Activated T-helper 2 cell treated with anti-CD3 and anti-CD28 coated beads, Interferon-gamma antibody, Interleukin-2, Interleukin-4, amounts not matched to agents 10 μg/mL and 5 μg/mL and 100 μg/mL, durations not matched to agents 14 hours and 24 hours and 36 hours (primary cell): ENCODE measurements around the gene MLLT3. TPM values are rescaled to one million over a fixed set of nuclear protein-coding genes. Genes with fewer than 3 reads are reported as not detected.

Experiments
- DNase-seq: peaks from one replicate; pipeline ENCODE4 v3.0.0; 2021; ENCODE audit warnings: low spot score
- H3K27ac Mint-ChIP-seq: one replicate; pipeline ENCODE4 v1.8.0; 2021; ENCODE audit warnings: mixed read lengths
- H3K27me3 Mint-ChIP-seq: one replicate; pipeline ENCODE4 v1.8.0; 2021; ENCODE audit warnings: low read depth, mixed read lengths
- H3K36me3 Mint-ChIP-seq: one replicate; pipeline ENCODE4 v1.8.0; 2021; ENCODE audit warnings: low read depth, mixed read lengths
- H3K4me1 Mint-ChIP-seq: one replicate; pipeline ENCODE4 v1.8.0; 2021; ENCODE audit warnings: low read depth, mixed read lengths
- H3K4me3 Mint-ChIP-seq: one replicate; pipeline ENCODE4 v1.8.0; 2021; ENCODE audit warnings: low read depth, mild to moderate bottlenecking, moderate library complexity, mixed read lengths
- H3K9me3 Mint-ChIP-seq: one replicate; pipeline ENCODE4 v1.8.0; 2021; ENCODE audit warnings: mixed read lengths
- intact Hi-C: fragments of 100-400 bp; cut with micrococcal nuclease; formaldehyde crosslinking; loops from one replicate; pipeline ENCODE4 v1.15.1; 2023
- total RNA-seq: library from RNA; stranded (reverse); gene quantifications from 2 replicates; pipeline ENCODE4 v1.2.3, GENCODE V29; 2022

MLLT3 gene
- total RNA-seq, 1 donor from 2014 or later = 22.4 TPM

DNA sequence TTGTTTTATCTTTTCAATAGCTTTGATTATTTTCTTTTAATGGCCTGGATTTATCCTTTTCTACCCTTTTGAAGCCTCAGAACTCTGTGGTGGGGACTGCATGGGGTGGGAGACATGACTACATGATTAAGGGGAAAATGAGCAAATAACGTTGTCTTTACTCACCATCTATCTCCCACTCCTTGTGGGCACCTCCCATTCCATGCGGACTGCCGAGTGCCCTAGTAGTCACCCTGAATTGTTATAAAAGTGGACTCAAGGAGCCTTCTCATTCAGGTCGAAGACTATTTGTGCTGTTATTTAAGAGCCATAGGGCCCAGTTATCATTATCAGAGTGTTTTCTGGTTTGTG lies 281.8 kb downstream of the MLLT3 start:
- no peaks in the 10 kb centered on the region for H3K27me3 Mint-ChIP-seq
- intact Hi-C loops = no loop called here
- no peak for DNase-seq
- H3K4me1 Mint-ChIP-seq = peaks cover 11% of the 10 kb centered on the region
- no peak overlapping the region for H3K4me3 Mint-ChIP-seq
- peaks cover 1% of the 10 kb centered on the region for H3K36me3 Mint-ChIP-seq
- no peaks in the 10 kb centered on the region for H3K9me3 Mint-ChIP-seq
- no peak overlapping the region for H3K27ac Mint-ChIP-seq

- Mint-ChIP-seq H3K27ac (no peak overlapping the region), H3K9me3 (no peaks in the 10 kb centered on the region), H3K4me3 (no peak overlapping the region), H3K36me3 (no peaks in the 10 kb centered on the region), H3K4me1 (peaks cover 32% of the 10 kb centered on the region), H3K27me3 (peaks cover 3% of the 10 kb centered on the region)
- DNase-seq = no peak
- intact Hi-C loops = loop anchor here (1.0 kb wide), 1 partner anchor 343 kb away; no protein-coding TSS in a partner anchor
Measured at GRCh38 chr9:20335668-20336332, 286.5 kb downstream of the MLLT3 start.

- H3K9me3 Mint-ChIP-seq = no peaks in the 10 kb centered on the region
- intact Hi-C loops = loop anchor here (5.0 kb wide), 1 partner anchor 407 kb away; no protein-coding TSS in a partner anchor
Measured at GRCh38 chr9:20333991-20334390, 288.3 kb downstream of the MLLT3 start.

DNA sequence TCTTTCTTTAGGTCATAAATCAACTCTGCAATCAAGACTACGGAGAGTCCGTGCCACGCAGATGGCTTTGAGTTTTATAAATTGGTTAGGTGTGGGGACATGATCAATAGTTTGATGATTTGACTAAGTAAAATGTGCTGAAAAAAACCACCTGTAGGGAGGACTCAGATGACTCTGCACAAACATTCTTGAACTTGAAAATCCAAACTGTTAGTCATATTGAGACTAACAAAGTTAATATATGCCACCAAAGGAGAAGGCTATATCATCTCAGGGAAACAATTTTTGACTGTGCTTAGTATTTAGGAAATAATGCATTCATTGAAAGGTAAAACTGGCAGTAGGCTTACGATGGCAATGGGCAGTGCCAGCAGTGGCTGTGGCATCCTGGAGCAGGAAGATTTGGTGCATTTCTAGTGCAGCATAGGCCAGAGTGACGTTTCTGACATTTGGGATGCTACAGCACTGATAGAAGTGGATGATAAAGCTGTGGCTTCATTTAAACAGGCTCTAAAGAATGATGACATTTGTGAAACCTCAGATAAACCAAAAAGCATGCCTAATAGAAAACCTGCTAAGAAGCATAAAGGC lies 291.1 kb downstream of the MLLT3 start:
- Mint-ChIP-seq H3K27ac (peak overlapping the region; percentile 21), H3K36me3 (no peaks in the 10 kb centered on the region), H3K9me3 (no peaks in the 10 kb centered on the region), H3K4me3 (no peak overlapping the region), H3K27me3 (peaks cover 6% of the 10 kb centered on the region), H3K4me1 (peaks cover 31% of the 10 kb centered on the region)
- no peak for DNase-seq
- intact Hi-C loops = loop anchor here (1.0 to 5.0 kb wide), 4 partner anchors 10 to 404 kb away; no protein-coding TSS in a partner anchor

More at GRCh38 chr9:20333991-20334390, 288.3 kb downstream of the MLLT3 start:
- peaks cover 35% of the 10 kb centered on the region for H3K4me1 Mint-ChIP-seq
- no peaks in the 10 kb centered on the region for H3K36me3 Mint-ChIP-seq
- peaks cover 6% of the 10 kb centered on the region for H3K27me3 Mint-ChIP-seq
- no peak overlapping the region for H3K27ac Mint-ChIP-seq
- DNase-seq = no peak
- no peak overlapping the region for H3K4me3 Mint-ChIP-seq

DNA sequence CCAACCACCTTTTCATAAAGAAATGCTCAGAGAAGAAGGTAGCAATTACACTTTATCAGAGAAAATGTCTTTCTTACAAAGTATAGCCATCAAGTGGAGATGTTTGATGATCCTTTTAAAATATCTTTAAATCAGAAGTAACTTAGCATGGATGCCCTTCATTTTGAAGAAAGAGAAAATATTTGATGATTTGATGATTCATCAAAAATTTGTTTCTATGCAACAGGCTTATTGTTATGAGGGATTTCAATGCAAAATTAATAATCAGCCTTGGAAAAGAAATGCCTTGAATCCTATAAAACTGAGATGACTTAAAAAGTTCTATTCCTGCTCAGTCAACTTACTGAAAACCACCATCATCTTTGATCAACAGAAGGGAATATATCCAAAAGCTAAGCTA lies 291.6 kb downstream of the MLLT3 start:
- intact Hi-C loops = loop anchor here (1.0 to 5.0 kb wide), 4 partner anchors 9 to 403 kb away; no protein-coding TSS in a partner anchor
- Mint-ChIP-seq H3K27ac (no peak overlapping the region), H3K36me3 (no peaks in the 10 kb centered on the region), H3K27me3 (peaks cover 6% of the 10 kb centered on the region), H3K4me1 (peaks cover 26% of the 10 kb centered on the region), H3K4me3 (no peak overlapping the region), H3K9me3 (no peaks in the 10 kb centered on the region)
- no peak for DNase-seq

DNA sequence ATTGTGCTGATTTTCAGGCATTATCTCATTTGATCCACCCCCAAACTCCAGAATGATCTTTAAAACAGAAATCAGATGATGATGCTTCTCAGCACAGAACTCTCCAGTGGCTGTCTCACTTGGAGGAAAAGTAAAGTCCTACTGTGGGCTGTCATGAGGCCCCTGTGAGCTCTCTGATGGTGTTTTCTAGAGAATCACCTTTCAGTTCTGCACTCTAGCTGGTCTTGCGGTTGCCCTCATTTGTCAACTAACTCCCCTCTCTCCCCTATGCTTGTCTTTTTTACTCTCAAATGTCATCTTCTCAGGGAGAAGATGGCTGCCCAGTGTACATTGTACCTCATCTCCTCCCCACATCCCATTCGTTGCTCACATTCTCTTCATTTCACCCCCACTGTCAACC lies 295.8 kb downstream of the MLLT3 start:
- Mint-ChIP-seq H3K27me3 (peaks cover 3% of the 10 kb centered on the region), H3K27ac (no peak overlapping the region)
- intact Hi-C loops = no loop called here

GRCh38 chr9:20325008-20325407 lies 297.3 kb downstream of the MLLT3 start:
- intact Hi-C loops = no loop called here
- DNase-seq = no peak
- Mint-ChIP-seq H3K27me3 (peaks cover 3% of the 10 kb centered on the region), H3K4me3 (no peak overlapping the region), H3K27ac (no peak overlapping the region), H3K9me3 (no peaks in the 10 kb centered on the region), H3K4me1 (peaks cover 20% of the 10 kb centered on the region), H3K36me3 (no peaks in the 10 kb centered on the region)

More for the DNA sequence above, 295.8 kb downstream of the MLLT3 start:
- H3K36me3 Mint-ChIP-seq = no peaks in the 10 kb centered on the region
- no peaks in the 10 kb centered on the region for H3K9me3 Mint-ChIP-seq
- H3K4me1 Mint-ChIP-seq = peaks cover 19% of the 10 kb centered on the region
- DNase-seq = no peak
- H3K4me3 Mint-ChIP-seq = no peak overlapping the region

- H3K27me3 Mint-ChIP-seq = no peaks in the 10 kb centered on the region
- no peak for DNase-seq
- H3K36me3 Mint-ChIP-seq = no peaks in the 10 kb centered on the region
- H3K4me1 Mint-ChIP-seq = peaks cover 27% of the 10 kb centered on the region
- H3K4me3 Mint-ChIP-seq = no peak overlapping the region
- no peaks in the 10 kb centered on the region for H3K9me3 Mint-ChIP-seq
- H3K27ac Mint-ChIP-seq = no peak overlapping the region
- intact Hi-C loops = loop anchor here (5.0 kb wide), 2 partner anchors 35 to 80 kb away; no protein-coding TSS in a partner anchor
Measured at GRCh38 chr9:20322212-20322611, 300.1 kb downstream of the MLLT3 start.

- intact Hi-C loops = loop anchor here (1.0 to 5.0 kb wide), 3 partner anchors 10 to 79 kb away; no protein-coding TSS in a partner anchor
- H3K4me1 Mint-ChIP-seq = peaks cover 27% of the 10 kb centered on the region
- H3K36me3 Mint-ChIP-seq = no peaks in the 10 kb centered on the region
- no peak overlapping the region for H3K4me3 Mint-ChIP-seq
- no peaks in the 10 kb centered on the region for H3K27me3 Mint-ChIP-seq
- no peaks in the 10 kb centered on the region for H3K9me3 Mint-ChIP-seq
- DNase-seq = peak; percentile 49
- peak overlapping the region; percentile 35 for H3K27ac Mint-ChIP-seq
Measured at GRCh38 chr9:20321423-20322082, 300.7 kb downstream of the MLLT3 start.

DNA sequence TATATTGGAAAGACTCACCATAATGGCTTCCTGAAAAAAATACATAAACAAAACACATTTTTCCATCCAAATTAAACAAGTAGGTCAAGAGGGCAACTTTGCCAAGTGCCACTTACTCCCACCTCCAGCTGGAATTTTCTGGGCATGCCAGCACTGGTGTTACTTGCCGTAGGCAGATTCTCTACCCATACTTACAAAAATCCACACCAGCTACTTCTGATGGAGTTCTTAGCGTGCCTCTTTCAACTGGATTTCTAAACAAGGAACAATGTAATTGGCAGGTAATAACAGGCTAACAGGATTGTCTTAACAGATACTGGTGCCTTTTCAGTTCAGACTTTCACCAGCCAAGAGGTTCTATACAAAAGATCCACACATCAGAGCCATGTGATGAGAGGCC lies 301.4 kb downstream of the MLLT3 start:
- no peaks in the 10 kb centered on the region for H3K27me3 Mint-ChIP-seq
- no peak overlapping the region for H3K27ac Mint-ChIP-seq
- H3K9me3 Mint-ChIP-seq = no peaks in the 10 kb centered on the region
- DNase-seq = no peak
- intact Hi-C loops = loop anchor here (1.0 to 5.0 kb wide), 3 partner anchors 10 to 79 kb away; no protein-coding TSS in a partner anchor
- no peak overlapping the region for H3K4me3 Mint-ChIP-seq
- no peaks in the 10 kb centered on the region for H3K36me3 Mint-ChIP-seq
- H3K4me1 Mint-ChIP-seq = peaks cover 30% of the 10 kb centered on the region

DNA sequence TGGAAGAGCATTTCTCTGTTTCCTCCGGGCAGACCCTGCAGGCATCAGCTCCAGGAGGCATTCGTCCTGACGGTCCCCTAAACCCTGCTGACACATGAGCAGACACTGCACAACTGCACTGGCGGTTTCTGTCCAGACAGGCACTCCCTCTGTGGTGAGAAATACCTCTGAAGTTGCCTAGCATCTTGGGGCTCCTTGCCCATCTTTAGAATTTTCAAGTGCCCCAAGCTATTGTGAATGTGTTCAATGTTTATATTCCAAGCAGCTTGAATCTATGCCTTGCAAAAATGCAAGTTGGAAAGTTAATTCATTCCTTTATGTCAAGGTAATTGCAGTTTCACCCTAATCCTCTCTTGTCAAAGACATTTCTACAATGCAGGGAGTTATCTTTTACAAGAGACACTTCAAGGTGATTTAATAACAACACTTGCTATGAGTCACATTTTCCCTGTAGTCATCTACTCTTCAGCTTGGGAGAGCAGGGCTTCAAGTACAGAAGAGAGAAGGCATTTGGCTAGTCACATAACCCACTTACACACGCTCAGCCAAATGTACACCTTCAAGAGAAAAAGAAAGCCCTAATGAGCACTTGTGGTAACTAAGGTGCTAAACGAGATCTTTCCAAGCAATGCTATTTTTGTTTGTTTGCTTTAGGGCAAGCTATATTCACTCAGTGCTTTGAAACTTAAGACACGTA lies 302.5 kb downstream of the MLLT3 start:
- peaks cover 41% of the 10 kb centered on the region for H3K4me1 Mint-ChIP-seq
- DNase-seq = no peak
- intact Hi-C loops = loop anchor here (5.0 to 10.0 kb wide), 3 partner anchors 38 to 805 kb away; no protein-coding TSS in a partner anchor
- H3K36me3 Mint-ChIP-seq = no peaks in the 10 kb centered on the region
- H3K9me3 Mint-ChIP-seq = no peaks in the 10 kb centered on the region
- peak overlapping the region; percentile 24 for H3K27ac Mint-ChIP-seq
- H3K4me3 Mint-ChIP-seq = no peak overlapping the region
- H3K27me3 Mint-ChIP-seq = no peaks in the 10 kb centered on the region

DNA sequence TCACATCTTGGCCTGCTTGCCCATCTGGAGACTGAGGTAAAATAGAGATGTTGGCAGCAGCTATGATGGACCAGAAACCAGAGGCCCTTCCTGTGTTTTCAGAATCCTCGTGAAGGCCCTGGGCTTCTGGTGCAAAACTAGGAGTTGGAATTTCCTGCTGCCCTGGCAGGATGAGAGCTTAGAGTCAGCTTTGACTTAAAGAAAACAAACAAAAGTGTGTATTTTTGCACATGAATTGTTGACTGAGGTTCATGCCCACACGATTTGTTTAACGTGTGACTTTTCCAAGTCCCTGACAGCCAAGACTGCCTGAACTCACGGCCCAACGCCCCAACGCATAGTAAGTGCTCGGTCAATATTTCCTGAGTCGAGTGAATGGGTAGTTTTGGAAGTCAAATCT lies 303.1 kb downstream of the MLLT3 start:
- Mint-ChIP-seq H3K4me3 (no peak overlapping the region), H3K27ac (no peak overlapping the region), H3K36me3 (no peaks in the 10 kb centered on the region), H3K9me3 (no peaks in the 10 kb centered on the region), H3K27me3 (no peaks in the 10 kb centered on the region), H3K4me1 (peaks cover 44% of the 10 kb centered on the region)
- intact Hi-C loops = loop anchor here (10.0 kb wide), 1 partner anchor 804 kb away; no protein-coding TSS in a partner anchor
- no peak for DNase-seq
